Measurements from ENCODE around the gene KDR.

KDR gene

DNA sequence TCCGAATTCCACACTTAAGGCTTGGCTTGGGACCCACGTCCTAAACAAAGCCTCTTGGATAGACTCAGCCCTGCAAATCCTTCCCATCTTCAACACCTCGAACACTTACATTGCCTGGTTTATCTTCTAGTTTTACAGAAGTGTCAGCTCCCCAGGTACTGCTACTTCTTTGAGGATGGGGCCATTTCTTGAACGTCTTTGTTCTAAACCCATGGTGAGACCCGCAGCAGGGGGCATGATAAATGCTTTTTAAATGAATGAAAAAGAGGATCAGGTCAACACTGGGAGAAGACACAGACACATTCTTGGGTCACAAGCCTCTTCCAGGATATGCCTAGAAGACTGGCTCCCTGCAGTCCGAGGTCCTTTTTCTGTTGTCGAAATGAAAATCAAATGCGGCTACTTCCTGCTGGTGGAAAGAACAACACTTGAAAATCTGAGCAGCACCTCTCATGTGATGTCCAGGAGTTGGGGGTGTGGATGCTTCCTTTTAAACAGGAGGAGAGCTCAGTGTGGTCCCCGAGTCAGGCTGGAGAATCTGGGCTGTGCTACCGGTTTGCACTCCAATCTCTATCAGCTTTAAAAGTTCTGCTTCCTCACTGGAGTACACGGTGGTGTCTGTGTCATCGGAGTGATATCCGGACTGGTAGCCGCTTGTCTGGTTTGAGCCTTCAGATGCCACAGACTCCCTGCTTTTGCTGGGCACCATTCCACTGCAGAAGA, 45.8 kb downstream of the KDR start:
- Histone ChIP-seq H3K27me3 (replicated peaks; ENCODE audit: insufficient read depth, low read length) (no peaks in the 10 kb centered on the region), H3K27ac (ENCODE audit: low read length) (no peak overlapping the region), H3K4me3 (ENCODE audit: low read length) (no peak overlapping the region), H3K9ac (ENCODE audit: low read length) (no peak overlapping the region), H3K9me2 (replicated peaks; ENCODE audit: insufficient read depth, low read length) (no peaks in the 10 kb centered on the region), H3K4me1 (ENCODE audit: low read length) (peaks cover 11% of the 10 kb centered on the region), H4K20me1 (ENCODE audit: insufficient read depth, low read length) (no peaks in the 10 kb centered on the region), H3K9me3 (replicated peaks; ENCODE audit: insufficient read depth, low read length) (no peaks in the 10 kb centered on the region), H3F3A (ENCODE audit: insufficient read depth, low read length) (no peaks in the 10 kb centered on the region; the same call in 1 of the 2 replicates), H2AFZ (ENCODE audit: low read length) (no peak overlapping the region), H3K4me2 (ENCODE audit: low read depth, low read length) (no peak overlapping the region), H3K36me3 (replicated peaks; ENCODE audit: insufficient read depth, low read length) (no peaks in the 10 kb centered on the region), H3K79me2 (ENCODE audit: low read length) (no peaks in the 10 kb centered on the region)
- no peak for TF ChIP-seq EZH2 (optimal IDR thresholded peaks at IDR 0.05; ENCODE audit: low read depth, low read length)
- TF ChIP-seq EZH2phosphoT487 (IDR thresholded peaks at IDR 0.05; ENCODE audit: low read length), result no peak
- TF ChIP-seq, protein P1, sequence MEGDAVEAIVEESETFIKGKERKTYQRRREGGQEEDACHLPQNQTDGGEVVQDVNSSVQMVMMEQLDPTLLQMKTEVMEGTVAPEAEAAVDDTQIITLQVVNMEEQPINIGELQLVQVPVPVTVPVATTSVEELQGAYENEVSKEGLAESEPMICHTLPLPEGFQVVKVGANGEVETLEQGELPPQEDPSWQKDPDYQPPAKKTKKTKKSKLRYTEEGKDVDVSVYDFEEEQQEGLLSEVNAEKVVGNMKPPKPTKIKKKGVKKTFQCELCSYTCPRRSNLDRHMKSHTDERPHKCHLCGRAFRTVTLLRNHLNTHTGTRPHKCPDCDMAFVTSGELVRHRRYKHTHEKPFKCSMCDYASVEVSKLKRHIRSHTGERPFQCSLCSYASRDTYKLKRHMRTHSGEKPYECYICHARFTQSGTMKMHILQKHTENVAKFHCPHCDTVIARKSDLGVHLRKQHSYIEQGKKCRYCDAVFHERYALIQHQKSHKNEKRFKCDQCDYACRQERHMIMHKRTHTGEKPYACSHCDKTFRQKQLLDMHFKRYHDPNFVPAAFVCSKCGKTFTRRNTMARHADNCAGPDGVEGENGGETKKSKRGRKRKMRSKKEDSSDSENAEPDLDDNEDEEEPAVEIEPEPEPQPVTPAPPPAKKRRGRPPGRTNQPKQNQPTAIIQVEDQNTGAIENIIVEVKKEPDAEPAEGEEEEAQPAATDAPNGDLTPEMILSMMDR (IDR thresholded peaks at IDR 0.05; ENCODE audit: low read length), result no peak
- no peak for DNase-seq

DNA sequence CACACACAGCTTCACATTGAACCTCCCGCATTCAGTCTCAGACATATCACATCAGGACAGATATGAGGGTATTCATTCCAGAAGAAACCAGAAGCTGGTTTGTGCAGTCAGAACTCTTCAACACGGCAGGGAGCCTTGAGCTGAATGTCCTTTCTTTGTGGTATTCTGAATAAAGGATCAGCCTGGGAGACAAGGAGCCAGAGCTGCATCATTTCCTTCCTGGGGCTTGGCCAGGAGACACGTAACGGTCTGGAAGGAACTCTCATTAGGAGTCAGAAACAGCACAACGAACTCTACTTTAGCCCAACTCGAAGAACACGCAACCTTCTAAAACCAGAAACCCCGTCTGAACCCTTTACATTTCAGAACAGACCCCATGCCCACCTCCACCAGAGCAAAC, 46.4 kb downstream of the KDR start:
- H2AFZ ChIP-seq (ENCODE audit: low read length), result no peak overlapping the region
- no peak overlapping the region for H3K4me2 ChIP-seq (ENCODE audit: low read depth, low read length)

GRCh38 chr4:55077577-55077976, 47.8 kb downstream of the KDR start:
- DNase-seq, result no peak
- Histone ChIP-seq H3K9me3 (replicated peaks; ENCODE audit: insufficient read depth, low read length) (no peaks in the 10 kb centered on the region), H4K20me1 (ENCODE audit: insufficient read depth, low read length) (no peaks in the 10 kb centered on the region), H3K4me3 (ENCODE audit: low read length) (no peak overlapping the region), H3K4me2 (ENCODE audit: low read depth, low read length) (no peak overlapping the region), H3K4me1 (ENCODE audit: low read length) (peaks cover 11% of the 10 kb centered on the region), H3K27me3 (replicated peaks; ENCODE audit: insufficient read depth, low read length) (no peaks in the 10 kb centered on the region), H3K9ac (ENCODE audit: low read length) (no peak overlapping the region), H3K79me2 (ENCODE audit: low read length) (no peaks in the 10 kb centered on the region), H3K9me2 (replicated peaks; ENCODE audit: insufficient read depth, low read length) (no peaks in the 10 kb centered on the region), H3F3A (ENCODE audit: insufficient read depth, low read length) (no peaks in the 10 kb centered on the region; the same call in 1 of the 2 replicates), H3K36me3 (replicated peaks; ENCODE audit: insufficient read depth, low read length) (no peaks in the 10 kb centered on the region), H3K27ac (ENCODE audit: low read length) (no peak overlapping the region), H2AFZ (ENCODE audit: low read length) (no peak overlapping the region)
- TF ChIP-seq EZH2 (optimal IDR thresholded peaks at IDR 0.05; ENCODE audit: low read depth, low read length), result no peak
- no peak for TF ChIP-seq EZH2phosphoT487 (IDR thresholded peaks at IDR 0.05; ENCODE audit: low read length)
- TF ChIP-seq, protein P1 (IDR thresholded peaks at IDR 0.05; ENCODE audit: low read length), result no peak

More for the DNA sequence above, 46.4 kb downstream of the KDR start:
- no peaks in the 10 kb centered on the region for H3K9me3 ChIP-seq (replicated peaks; ENCODE audit: insufficient read depth, low read length)
- no peak overlapping the region for H3K4me3 ChIP-seq (ENCODE audit: low read length)
- no peak for DNase-seq
- H3K9ac ChIP-seq (ENCODE audit: low read length), result no peak overlapping the region
- no peaks in the 10 kb centered on the region for H3K79me2 ChIP-seq (ENCODE audit: low read length)
- no peaks in the 10 kb centered on the region for H3K27me3 ChIP-seq (replicated peaks; ENCODE audit: insufficient read depth, low read length)
- no peaks in the 10 kb centered on the region for H4K20me1 ChIP-seq (ENCODE audit: insufficient read depth, low read length)
- no peak overlapping the region for H3K27ac ChIP-seq (ENCODE audit: low read length)
- peaks cover 11% of the 10 kb centered on the region for H3K4me1 ChIP-seq (ENCODE audit: low read length)
- TF ChIP-seq, protein P1 (IDR thresholded peaks at IDR 0.05; ENCODE audit: low read length), result no peak
- TF ChIP-seq EZH2 (optimal IDR thresholded peaks at IDR 0.05; ENCODE audit: low read depth, low read length) (no peak), EZH2phosphoT487 (IDR thresholded peaks at IDR 0.05; ENCODE audit: low read length) (no peak)
- no peaks in the 10 kb centered on the region for H3K9me2 ChIP-seq (replicated peaks; ENCODE audit: insufficient read depth, low read length)
- no peaks in the 10 kb centered on the region; the same call in 1 of the 2 replicates for H3F3A ChIP-seq (ENCODE audit: insufficient read depth, low read length)
- no peaks in the 10 kb centered on the region for H3K36me3 ChIP-seq (replicated peaks; ENCODE audit: insufficient read depth, low read length)

Measured in MM.1S (cell line).